ENCODE results near the gene FLRT1.

FLRT1 gene

GRCh38 chr11:64035576-64035975, at the start of gene FLRT1:
Gene FLRT1, plus strand, starts transcription at chr11:64035931. Its CDS starts 80,337 bp downstream, at chr11:64116268.
- H3K4me3 Mint-ChIP-seq, result peak within 1 kb of the TSS; percentile 64
- H3K4me1 Mint-ChIP-seq, result no peaks in the 10 kb centered on the region
- H3K36me3 Mint-ChIP-seq (ENCODE audit: insufficient read depth), result peaks cover 1% of the 10 kb centered on the region
- H3K27me3 Mint-ChIP-seq, result peaks cover 52% of the 10 kb centered on the region
- no peak for DNase-seq (ENCODE audit: low spot score in 2 of 2)
- no peak for ATAC-seq (replicated peaks; ENCODE audit: extremely low read depth, poor library complexity, severe bottlenecking)
- H3K27ac Mint-ChIP-seq (ENCODE audit: low read depth), result no peak within 1 kb of the TSS
- H3K9me3 Mint-ChIP-seq, result no peaks in the 10 kb centered on the region

- DNase-seq (ENCODE audit: low spot score in 2 of 2), result peak; percentile 63 to 71
- no peaks in the 10 kb centered on the region for H3K27me3 Mint-ChIP-seq
- peaks cover 30% of the 10 kb centered on the region for H3K4me1 Mint-ChIP-seq
- H3K27ac Mint-ChIP-seq (ENCODE audit: low read depth), result peak within 1 kb of the TSS; percentile 100
- peaks cover 37% of the 10 kb centered on the region for H3K36me3 Mint-ChIP-seq (ENCODE audit: insufficient read depth)
- no peaks in the 10 kb centered on the region for H3K9me3 Mint-ChIP-seq
- peak within 1 kb of the TSS; percentile 99 for H3K4me3 Mint-ChIP-seq
- peak; percentile 87 for ATAC-seq (replicated peaks; ENCODE audit: extremely low read depth, poor library complexity, severe bottlenecking)
Observed at GRCh38 chr11:63986156-63986931, 49.4 kb upstream of the FLRT1 start, which contains the start of gene OTUB1. Gene OTUB1, plus strand, starts transcription at chr11:63986438. Its CDS starts 19 bp downstream, at chr11:63986457.

DNA sequence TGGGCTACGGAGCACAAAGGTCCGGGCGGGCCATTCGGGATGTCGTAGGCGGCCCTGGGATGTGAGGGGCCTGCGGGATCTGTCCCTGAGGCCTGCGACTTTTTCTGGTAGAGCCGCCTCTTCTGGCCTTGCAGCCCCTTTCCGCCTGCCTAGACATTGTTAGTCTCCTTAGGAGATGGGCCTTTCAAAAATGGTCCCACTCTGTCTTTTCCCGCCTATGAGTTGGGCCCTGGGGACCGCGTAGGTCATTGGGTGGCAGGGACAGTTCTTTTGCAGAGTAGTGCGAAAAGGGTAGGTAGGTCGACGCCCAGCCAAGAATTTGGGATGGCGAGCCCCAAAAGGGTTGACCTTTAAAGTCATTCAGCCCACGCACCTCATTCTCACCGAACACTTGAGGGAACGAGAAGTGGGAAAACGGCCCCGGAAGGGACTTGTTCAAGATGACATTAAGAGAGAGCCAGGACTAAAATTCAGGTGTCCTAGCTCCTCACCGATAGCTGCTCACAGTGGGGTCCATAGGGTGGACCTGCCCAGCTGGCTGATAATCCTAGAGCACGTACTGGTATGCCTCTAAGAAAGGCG, 48.7 kb upstream of the FLRT1 start:
- H3K4me1 Mint-ChIP-seq, result peaks cover 36% of the 10 kb centered on the region

DNA sequence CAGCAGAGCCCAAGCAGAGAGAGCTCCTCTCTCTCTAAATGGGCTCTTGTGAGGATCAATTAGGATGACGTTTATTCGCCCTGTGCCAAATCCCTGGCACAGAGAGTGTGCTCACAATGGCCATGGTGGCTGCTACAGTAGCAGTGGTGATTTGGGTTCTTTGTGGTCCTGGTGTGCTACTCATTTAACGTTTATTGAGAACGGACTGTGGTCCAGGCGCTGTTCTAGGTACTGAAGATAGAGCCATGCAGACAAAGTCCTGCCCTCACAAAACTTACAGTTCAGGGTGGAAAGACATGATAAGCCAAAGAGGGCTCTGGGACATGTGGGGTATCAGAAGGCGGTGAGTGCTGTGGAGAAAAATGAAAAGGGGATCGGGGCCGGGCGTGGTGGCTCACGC, 44.2 kb upstream of the FLRT1 start:
- Mint-ChIP-seq H3K27ac (ENCODE audit: low read depth) (no peak overlapping the region), H3K4me1 (peaks cover 40% of the 10 kb centered on the region), H3K9me3 (no peaks in the 10 kb centered on the region), H3K27me3 (no peaks in the 10 kb centered on the region), H3K36me3 (ENCODE audit: insufficient read depth) (peaks cover 54% of the 10 kb centered on the region), H3K4me3 (no peak overlapping the region)
- no peak for ATAC-seq (replicated peaks; ENCODE audit: extremely low read depth, poor library complexity, severe bottlenecking)
- DNase-seq (ENCODE audit: low spot score in 2 of 2), result no peak

More for the DNA sequence above, 48.7 kb upstream of the FLRT1 start:
- no peaks in the 10 kb centered on the region for H3K27me3 Mint-ChIP-seq
- no peak for DNase-seq (ENCODE audit: low spot score in 2 of 2)
- no peak overlapping the region for H3K27ac Mint-ChIP-seq (ENCODE audit: low read depth)
- H3K4me3 Mint-ChIP-seq, result peak overlapping the region; percentile 99
- H3K36me3 Mint-ChIP-seq (ENCODE audit: insufficient read depth), result peaks cover 41% of the 10 kb centered on the region
- no peaks in the 10 kb centered on the region for H3K9me3 Mint-ChIP-seq
- ATAC-seq (replicated peaks; ENCODE audit: extremely low read depth, poor library complexity, severe bottlenecking), result no peak

DNA sequence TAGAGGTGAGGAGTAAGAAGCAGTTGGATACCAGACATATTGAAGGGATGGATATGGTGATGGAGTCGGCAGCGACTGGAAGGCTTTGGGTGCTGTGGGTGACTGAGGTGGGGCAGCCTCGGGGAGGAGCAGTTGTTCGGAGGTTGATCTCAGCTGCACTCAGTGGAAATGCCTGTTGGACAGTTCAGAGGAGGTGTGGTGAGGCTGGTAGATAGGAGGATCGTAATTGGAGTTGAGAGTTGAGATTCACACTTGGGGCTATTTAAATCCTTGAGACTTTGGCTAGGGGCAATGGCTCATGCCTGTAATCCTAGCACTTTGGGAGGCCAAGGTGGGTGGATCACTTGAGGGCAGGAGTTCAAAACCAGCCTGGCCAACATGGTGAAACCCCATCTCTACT, 42.6 kb upstream of the FLRT1 start:
- DNase-seq (ENCODE audit: low spot score in 2 of 2) (no peak), ATAC-seq (replicated peaks; ENCODE audit: extremely low read depth, poor library complexity, severe bottlenecking) (no peak)
- Mint-ChIP-seq H3K36me3 (ENCODE audit: insufficient read depth) (peaks cover 64% of the 10 kb centered on the region), H3K4me1 (peaks cover 44% of the 10 kb centered on the region), H3K4me3 (no peak overlapping the region), H3K9me3 (no peaks in the 10 kb centered on the region), H3K27me3 (no peaks in the 10 kb centered on the region), H3K27ac (ENCODE audit: low read depth) (no peak overlapping the region)

DNA sequence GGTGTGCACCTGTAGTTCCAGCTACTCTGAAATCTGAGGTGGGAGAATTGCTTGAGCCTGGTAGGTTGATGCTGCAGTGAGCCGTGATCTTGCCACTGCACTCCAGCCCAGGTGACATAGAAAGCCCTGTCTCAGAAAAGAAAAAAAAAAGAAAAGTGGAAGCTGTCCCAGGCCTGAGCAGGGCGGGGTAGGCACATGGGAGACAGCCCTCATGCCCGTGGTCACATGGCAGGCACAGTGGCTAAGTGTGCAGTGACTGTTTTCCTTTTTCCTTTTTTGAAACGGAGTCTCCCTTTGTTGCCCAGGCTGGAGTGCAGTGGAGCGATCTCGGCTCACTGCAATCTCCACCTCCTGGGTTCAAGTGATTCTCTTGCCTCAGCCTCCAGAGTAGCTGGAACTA, 41.7 kb upstream of the FLRT1 start:
- peaks cover 60% of the 10 kb centered on the region for H3K36me3 Mint-ChIP-seq (ENCODE audit: insufficient read depth)
- DNase-seq (ENCODE audit: low spot score in 2 of 2), result no peak
- H3K4me1 Mint-ChIP-seq, result peaks cover 42% of the 10 kb centered on the region
- no peaks in the 10 kb centered on the region for H3K9me3 Mint-ChIP-seq
- no peak for ATAC-seq (replicated peaks; ENCODE audit: extremely low read depth, poor library complexity, severe bottlenecking)
- no peak overlapping the region for H3K4me3 Mint-ChIP-seq
- H3K27me3 Mint-ChIP-seq, result no peaks in the 10 kb centered on the region
- H3K27ac Mint-ChIP-seq (ENCODE audit: low read depth), result no peak overlapping the region

DNA sequence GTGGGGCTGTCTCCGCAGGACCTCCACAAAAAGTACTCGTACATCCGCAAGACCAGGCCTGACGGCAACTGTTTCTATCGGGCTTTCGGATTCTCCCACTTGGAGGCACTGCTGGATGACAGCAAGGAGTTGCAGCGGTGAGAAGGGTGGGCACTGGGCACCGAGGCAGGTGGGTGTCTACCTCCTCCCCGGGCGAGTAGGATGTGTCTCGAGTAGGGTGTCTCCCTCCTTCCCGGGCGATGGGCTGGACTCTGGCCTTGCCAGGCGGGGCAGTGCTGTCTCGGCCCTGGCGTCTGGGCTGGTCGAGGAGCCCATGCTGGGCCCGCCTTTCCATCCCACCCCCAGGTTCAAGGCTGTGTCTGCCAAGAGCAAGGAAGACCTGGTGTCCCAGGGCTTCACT, 39.2 kb upstream of the FLRT1 start:
- Mint-ChIP-seq H3K36me3 (ENCODE audit: insufficient read depth) (peaks cover 39% of the 10 kb centered on the region), H3K4me3 (no peak overlapping the region), H3K27ac (ENCODE audit: low read depth) (no peak overlapping the region), H3K27me3 (no peaks in the 10 kb centered on the region), H3K9me3 (no peaks in the 10 kb centered on the region), H3K4me1 (peaks cover 40% of the 10 kb centered on the region)
- ATAC-seq (replicated peaks; ENCODE audit: extremely low read depth, poor library complexity, severe bottlenecking) (no peak), DNase-seq (ENCODE audit: low spot score in 2 of 2) (no peak)

DNA sequence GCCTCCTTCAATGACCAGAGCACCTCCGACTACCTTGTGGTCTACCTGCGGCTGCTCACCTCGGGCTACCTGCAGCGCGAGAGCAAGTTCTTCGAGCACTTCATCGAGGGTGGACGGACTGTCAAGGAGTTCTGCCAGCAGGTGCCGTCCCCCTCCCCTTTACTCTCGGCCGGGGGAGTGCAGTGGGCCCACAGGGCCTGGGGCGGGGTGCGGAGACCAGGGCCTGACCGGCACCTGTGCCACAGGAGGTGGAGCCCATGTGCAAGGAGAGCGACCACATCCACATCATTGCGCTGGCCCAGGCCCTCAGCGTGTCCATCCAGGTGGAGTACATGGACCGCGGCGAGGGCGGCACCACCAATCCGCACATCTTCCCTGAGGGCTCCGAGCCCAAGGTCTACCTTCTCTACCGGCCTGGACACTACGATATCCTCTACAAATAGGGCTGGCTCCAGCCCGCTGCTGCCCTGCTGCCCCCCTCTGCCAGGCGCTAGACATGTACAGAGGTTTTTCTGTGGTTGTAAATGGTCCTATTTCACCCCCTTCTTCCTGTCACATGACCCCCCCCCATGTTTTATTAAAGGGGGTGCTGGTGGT, 38.5 kb upstream of the FLRT1 start:
- H3K36me3 Mint-ChIP-seq (ENCODE audit: insufficient read depth), result peaks cover 33% of the 10 kb centered on the region
- H3K27ac Mint-ChIP-seq (ENCODE audit: low read depth), result peak overlapping the region; percentile 72
- no peaks in the 10 kb centered on the region for H3K9me3 Mint-ChIP-seq
- H3K4me1 Mint-ChIP-seq, result peaks cover 36% of the 10 kb centered on the region
- H3K27me3 Mint-ChIP-seq, result no peaks in the 10 kb centered on the region
- H3K4me3 Mint-ChIP-seq, result no peak overlapping the region
- DNase-seq (ENCODE audit: low spot score in 2 of 2) (no peak), ATAC-seq (replicated peaks; ENCODE audit: extremely low read depth, poor library complexity, severe bottlenecking) (no peak)

DNA sequence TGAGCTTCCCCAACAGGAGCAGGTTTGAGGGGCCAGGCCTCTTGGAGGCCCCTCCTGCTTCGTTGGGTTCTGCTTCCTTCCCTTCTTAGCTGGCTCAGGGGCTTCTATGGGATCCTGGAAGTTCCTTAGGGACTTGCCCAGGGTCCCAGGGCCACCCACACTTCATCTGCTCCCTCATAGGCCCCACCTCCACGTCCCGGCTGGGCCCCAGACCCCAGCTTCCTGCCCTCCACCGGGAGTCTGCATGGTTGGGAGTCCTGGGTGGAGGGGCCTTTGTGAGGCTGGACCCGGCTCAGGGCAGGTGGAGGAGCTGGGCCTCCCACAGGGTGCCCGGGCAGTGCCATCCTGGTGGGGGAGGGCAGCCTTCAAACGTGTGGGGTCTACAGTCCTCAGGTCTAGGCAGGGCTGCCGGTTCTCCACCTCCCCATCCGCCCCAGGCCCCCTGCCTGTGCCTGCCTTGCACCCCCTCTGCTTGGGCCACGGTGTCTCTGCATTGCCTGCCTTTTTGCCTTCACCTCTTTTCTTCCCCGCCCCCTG, 37.9 kb upstream of the FLRT1 start:
- Mint-ChIP-seq H3K4me3 (peak overlapping the region; percentile 41), H3K27ac (ENCODE audit: low read depth) (peak overlapping the region; percentile 72), H3K27me3 (no peaks in the 10 kb centered on the region), H3K36me3 (ENCODE audit: insufficient read depth) (peaks cover 31% of the 10 kb centered on the region), H3K9me3 (no peaks in the 10 kb centered on the region), H3K4me1 (peaks cover 35% of the 10 kb centered on the region)
- ATAC-seq (replicated peaks; ENCODE audit: extremely low read depth, poor library complexity, severe bottlenecking), result no peak
- no peak for DNase-seq (ENCODE audit: low spot score in 2 of 2)

DNA sequence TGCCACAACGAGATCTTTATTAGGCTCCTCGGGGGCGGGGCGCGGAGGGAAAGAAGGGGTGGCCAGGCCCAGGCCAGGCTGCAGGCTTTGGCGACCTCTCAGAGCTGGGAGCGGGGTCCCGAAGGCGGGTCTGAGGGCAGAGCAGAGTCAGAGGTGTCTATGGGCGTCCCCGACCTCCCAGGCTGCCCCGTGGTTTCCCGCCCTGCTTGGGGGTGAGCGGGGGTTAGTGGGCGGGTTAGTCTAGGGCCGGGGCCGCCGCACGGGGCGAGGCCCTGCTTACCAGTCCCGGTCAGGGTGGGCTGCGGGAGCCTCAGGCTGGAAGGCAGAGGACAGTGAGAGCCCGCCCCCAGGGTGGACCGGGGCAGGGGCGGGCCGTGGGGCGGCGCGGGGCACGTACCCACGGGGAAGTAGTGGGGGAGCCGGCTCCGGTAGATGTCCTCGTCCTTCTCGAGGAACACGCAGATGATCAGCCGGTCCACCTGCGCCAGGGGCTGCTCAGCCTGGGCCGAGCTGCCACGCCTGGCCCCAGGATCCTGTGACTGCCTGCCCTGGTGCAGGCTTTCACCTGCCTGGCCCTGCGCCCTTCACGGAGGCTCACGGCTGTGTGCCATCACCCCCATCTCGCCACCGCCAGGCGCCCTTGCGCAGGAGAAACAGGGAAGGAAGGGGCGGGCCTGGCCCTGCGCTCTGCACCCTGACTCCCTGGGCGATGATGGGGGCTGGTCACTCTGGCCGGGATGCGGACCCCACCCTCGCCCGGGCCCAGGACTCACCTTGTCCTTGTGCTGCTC, 37.0 kb upstream of the FLRT1 start:
- ATAC-seq (replicated peaks; ENCODE audit: extremely low read depth, poor library complexity, severe bottlenecking) (no peak), DNase-seq (ENCODE audit: low spot score in 2 of 2) (no peak)
- Mint-ChIP-seq H3K4me1 (peaks cover 28% of the 10 kb centered on the region), H3K27me3 (no peaks in the 10 kb centered on the region), H3K4me3 (peak overlapping the region; percentile 41), H3K27ac (ENCODE audit: low read depth) (peak overlapping the region; percentile 72), H3K36me3 (ENCODE audit: insufficient read depth) (peaks cover 27% of the 10 kb centered on the region), H3K9me3 (no peaks in the 10 kb centered on the region)

DNA sequence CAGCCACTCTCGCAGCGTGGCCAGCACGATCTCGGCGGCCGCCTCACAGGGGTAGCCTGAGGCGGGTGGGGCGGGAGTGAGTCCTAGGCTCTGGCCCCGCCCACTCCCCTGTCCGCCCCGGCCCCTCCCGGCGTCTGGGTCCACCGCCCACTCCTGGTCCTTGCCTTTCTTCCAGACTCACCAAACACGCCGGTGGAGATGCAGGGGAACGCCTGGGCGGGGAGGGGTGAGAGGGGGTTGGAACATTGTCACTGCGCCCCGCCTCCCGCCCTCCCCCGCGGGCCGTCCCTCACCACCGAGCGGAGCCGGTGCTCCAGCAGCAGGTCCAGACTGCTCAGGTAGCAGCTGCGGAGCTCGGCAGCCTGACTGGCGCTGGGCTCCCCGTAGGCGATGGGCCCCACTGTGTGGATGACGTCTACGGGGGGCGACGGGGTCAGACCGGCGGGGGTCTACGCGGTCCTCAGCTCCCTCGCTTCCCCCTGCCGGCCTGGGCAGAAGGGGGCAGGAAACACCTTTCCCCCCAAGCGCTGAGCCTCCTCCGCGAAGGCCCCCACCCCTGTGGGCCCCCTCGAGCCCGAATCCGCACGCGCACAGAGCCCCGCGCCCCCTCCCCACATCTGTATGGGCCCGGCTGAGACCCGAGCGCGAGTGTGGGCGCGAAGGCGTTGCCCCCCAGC, 36.2 kb upstream of the FLRT1 start:
- H3K36me3 Mint-ChIP-seq (ENCODE audit: insufficient read depth), result peaks cover 25% of the 10 kb centered on the region
- H3K27me3 Mint-ChIP-seq, result no peaks in the 10 kb centered on the region
- no peaks in the 10 kb centered on the region for H3K9me3 Mint-ChIP-seq
- peak in 1 of 2 donors; percentile 33 for DNase-seq (ENCODE audit: low spot score in 2 of 2)
- peaks cover 23% of the 10 kb centered on the region for H3K4me1 Mint-ChIP-seq
- ATAC-seq (replicated peaks; ENCODE audit: extremely low read depth, poor library complexity, severe bottlenecking), result peak; percentile 49
- H3K4me3 Mint-ChIP-seq, result peak overlapping the region; percentile 65
- H3K27ac Mint-ChIP-seq (ENCODE audit: low read depth), result no peak overlapping the region
